Gastroesophageal sphincter (tissue), 4 donors: ENCODE results near the gene HECTD1. TPM values are rescaled to one million over a fixed set of nuclear protein-coding genes. Genes with fewer than 3 reads are reported as not detected.
"Not testable (repeated sequence)": the region's sequence is repeated elsewhere in the genome, so short reads cannot be mapped to it uniquely, and the experiment has no call there.

Source experiments
- ATAC-seq: fragments of 150-250 bp; one replicate; pipeline ENCODE4 v1.9.1; 2016; ENCODE audit warnings: mild to moderate bottlenecking, moderate library complexity
- H3K27ac ChIP-seq, 4 donors: fragments of 200-600 bp; sonication (generic) in 3 of 4; 1 replicate in 3 of 4; 2 replicates in 1 of 4; pipeline ENCODE4 v1.5.1; 2016 to 2019
- H3K27me3 ChIP-seq: fragments of 200-600 bp; sonication (generic); one replicate; pipeline ENCODE4 v1.5.1; 2019
- H3K36me3 ChIP-seq, 2 donors: fragments of 200-600 bp; sonication (generic); one replicate each; pipeline ENCODE4 v1.5.1; 2019; ENCODE audit warnings: control low read depth in 1 of 2
- H3K4me1 ChIP-seq, 3 donors: fragments of 200-600 bp; sonication (generic); 1 replicate in 2 of 3; 2 replicates in 1 of 3; pipeline ENCODE4 v1.5.1; 2016 to 2019; ENCODE audit warnings: control low read depth in 2 of 3
- H3K4me3 ChIP-seq, 2 donors: fragments of 200-600 bp; sonication (generic); one replicate each; pipeline ENCODE4 v1.5.1; 2019; ENCODE audit warnings: mild to moderate bottlenecking in 1 of 2, moderate library complexity in 1 of 2
- H3K9me3 ChIP-seq, 3 donors: fragments of 200-600 bp; sonication (generic); one replicate each; pipeline ENCODE4 v1.5.1; 2017 to 2019; ENCODE audit warnings: control low read depth in 2 of 3
- EP300 ChIP-seq: sonication (generic); formaldehyde crosslinking; IDR thresholded peaks from one replicate; pipeline ENCODE4 v1.6.1; 2017; ENCODE audit warnings: antibody characterized with exemption, mild to moderate bottlenecking
- POLR2A ChIP-seq, 2 donors: fragments of 450-650 bp; IDR thresholded peaks; one replicate each; pipeline ENCODE4 v1.6.1; 2017; ENCODE audit warnings: antibody characterized with exemption in 2 of 2, mild to moderate bottlenecking in 2 of 2, moderate library complexity in 1 of 2
- POLR2AphosphoS5 ChIP-seq: sonication (generic); formaldehyde crosslinking; IDR thresholded peaks from one replicate; pipeline ENCODE4 v1.6.1; 2017; ENCODE audit warnings: antibody characterized with exemption
- whole genome bisulfite sequencing, 2 donors: methylation state at CpG; one replicate each; pipeline ENCODE4 v1.1.5; 2018; ENCODE audit warnings: low coverage in 1 of 2; 5-methylcytosine and 5-hydroxymethylcytosine counted together
- total RNA-seq, 4 donors: library from RNA; depleted of rRNA; stranded (reverse); fragments of >200 nt; gene quantifications; one replicate each; pipeline ENCODE4 v1.1.0, GENCODE V29; 2016
- TF ChIP-seq, protein P1 (sequence below), 4 experiments: fragments of 200-600 bp in 2 of 4; fragments of 450-650 bp in 2 of 4; sonication (generic) in 1 of 4; IDR thresholded peaks; one replicate each; pipeline ENCODE4 v1.5.1; 2017 to 2019; ENCODE audit warnings: antibody characterized with exemption in 4 of 4, mild to moderate bottlenecking in 2 of 4, moderate library complexity in 2 of 4

HECTD1 gene
- total RNA-seq, 4 donors from 2014 or later = 185 to 287 (median 208) TPM

DNA sequence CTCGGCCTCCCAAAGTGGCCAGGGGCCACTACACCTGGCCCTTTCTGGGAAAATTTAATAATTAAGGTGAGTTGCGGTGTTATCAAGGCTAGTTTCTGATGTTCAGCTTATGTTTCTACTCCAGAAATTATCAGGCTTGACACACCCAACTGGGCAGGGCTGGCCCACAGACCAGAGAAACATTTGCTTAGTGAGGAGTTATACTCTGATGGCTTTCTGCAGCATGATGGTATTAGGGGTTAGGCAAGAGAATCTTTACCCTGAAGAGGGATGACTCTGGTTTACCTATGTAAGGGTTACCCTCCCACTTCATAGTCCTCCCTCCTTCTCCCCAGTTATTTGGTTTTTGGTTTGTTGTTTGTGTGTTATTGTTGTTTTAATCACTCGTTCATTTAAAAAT lies 24.5 kb upstream of the HECTD1 start:
- Histone ChIP-seq H3K36me3 (no peaks in the 10 kb centered on the region), H3K4me3 (no peak overlapping the region), H3K9me3 (no peaks in the 10 kb centered on the region), H3K27ac (no peak overlapping the region), H3K27me3 (no peaks in the 10 kb centered on the region), H3K4me1 (peaks cover 0 to 14% (median 0%) of the 10 kb centered on the region in 3 donors)
- ATAC-seq = no peak
- 67 to 100% methylated on average over 1 to 3 of the region's 3 CpGs for WGBS, 2 donors
- TF ChIP-seq POLR2AphosphoS5 = no peak
- TF ChIP-seq POLR2A (IDR thresholded peaks at IDR 0.05) = no peak
- no peak for TF ChIP-seq EP300
- TF ChIP-seq, protein P1, sequence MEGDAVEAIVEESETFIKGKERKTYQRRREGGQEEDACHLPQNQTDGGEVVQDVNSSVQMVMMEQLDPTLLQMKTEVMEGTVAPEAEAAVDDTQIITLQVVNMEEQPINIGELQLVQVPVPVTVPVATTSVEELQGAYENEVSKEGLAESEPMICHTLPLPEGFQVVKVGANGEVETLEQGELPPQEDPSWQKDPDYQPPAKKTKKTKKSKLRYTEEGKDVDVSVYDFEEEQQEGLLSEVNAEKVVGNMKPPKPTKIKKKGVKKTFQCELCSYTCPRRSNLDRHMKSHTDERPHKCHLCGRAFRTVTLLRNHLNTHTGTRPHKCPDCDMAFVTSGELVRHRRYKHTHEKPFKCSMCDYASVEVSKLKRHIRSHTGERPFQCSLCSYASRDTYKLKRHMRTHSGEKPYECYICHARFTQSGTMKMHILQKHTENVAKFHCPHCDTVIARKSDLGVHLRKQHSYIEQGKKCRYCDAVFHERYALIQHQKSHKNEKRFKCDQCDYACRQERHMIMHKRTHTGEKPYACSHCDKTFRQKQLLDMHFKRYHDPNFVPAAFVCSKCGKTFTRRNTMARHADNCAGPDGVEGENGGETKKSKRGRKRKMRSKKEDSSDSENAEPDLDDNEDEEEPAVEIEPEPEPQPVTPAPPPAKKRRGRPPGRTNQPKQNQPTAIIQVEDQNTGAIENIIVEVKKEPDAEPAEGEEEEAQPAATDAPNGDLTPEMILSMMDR (IDR thresholded peaks at IDR 0.05) = no peak

DNA sequence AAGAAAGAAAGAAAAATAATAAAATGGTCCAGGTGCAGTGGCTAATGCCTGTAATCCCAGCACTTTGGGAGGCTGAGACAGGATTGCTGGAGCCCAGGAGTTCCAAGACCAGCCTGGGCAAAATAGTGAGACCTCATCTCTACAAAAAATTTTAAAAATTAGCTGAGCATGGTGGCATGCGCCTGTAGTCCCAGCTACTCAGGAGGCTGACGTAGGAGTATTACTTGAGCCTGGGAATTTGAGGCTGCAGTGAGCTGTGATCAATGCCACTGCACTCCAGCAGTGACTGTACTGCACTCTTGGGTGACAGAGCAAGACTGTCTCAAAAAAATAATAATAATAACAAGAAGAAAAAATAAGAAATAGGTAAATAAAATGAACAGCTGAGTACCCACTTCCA lies 23.7 kb upstream of the HECTD1 start:
- H3K27me3 ChIP-seq, H3K27ac ChIP-seq, H3K4me3 ChIP-seq, H3K9me3 ChIP-seq, ATAC-seq, H3K36me3 ChIP-seq: not testable (repeated sequence)
- 90 to 100% methylated on average over 2 of the region's 2 CpGs for WGBS, 2 donors
- H3K4me1 ChIP-seq = peaks cover 0 to 14% (median 0%) of the 10 kb centered on the region in 3 donors

DNA sequence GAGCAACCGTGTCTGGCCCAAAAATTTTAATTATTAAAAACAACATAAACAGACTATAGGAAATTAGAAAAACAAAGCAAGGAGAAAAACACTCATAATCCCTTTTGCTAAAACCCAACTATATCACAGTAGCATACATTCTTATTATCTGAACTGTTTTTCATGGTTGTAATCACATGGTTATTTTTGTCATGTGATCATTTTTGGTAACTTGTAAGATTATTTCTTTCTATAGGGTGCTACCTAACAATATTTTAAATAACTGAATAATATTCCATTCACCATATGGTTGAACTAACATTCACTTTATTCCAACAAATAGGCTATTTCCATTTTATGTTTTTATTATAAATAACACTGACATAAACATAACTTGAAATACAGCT lies 23.0 kb upstream of the HECTD1 start:
- ATAC-seq = no peak
- TF ChIP-seq POLR2A (IDR thresholded peaks at IDR 0.05) = no peak
- no peak for TF ChIP-seq EP300
- TF ChIP-seq, protein P1 (IDR thresholded peaks at IDR 0.05) = no peak
- no peak for TF ChIP-seq POLR2AphosphoS5

DNA sequence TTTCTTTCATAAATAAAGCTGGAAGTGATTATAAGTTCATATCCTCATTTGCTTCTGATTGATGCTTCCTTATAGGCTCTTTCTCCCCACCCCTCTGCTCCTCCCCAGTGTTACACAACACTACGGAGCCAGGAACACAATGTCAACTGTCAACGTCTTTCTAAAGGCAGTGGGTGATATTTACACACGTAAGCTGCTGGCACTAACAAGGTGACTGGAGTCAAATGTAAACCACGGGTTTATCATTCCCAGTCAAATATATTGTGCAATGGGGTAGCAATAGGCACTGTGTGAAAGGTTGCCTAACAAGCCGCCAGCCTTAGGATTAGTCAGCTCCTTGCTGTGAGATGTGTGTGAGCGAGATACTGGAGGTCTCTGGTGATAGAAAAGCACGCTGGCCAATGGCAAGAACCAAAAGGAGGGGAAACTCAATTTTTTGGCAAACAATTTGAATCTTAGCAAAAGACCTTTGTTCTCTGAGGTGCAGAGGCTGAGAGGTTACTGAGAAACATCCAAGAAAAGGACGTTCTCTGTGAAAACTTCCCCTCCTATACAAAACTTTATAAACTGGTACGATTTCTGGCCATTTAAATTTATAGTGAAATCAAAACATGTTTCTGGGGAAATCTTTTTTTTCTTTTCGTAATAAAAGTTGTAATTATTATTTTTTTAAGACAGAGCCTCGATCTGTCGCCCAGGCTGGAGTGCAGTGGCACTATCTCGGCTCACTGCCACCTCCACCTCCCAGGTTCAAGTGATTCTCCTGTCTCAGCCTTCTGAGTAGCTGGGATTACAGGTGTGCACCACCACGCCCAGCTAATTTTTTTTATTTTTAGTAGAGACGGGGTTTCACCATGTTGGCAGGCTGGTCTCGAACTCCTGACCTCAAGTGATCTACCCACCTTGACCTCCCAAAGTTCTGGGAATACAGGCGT lies 22.3 kb upstream of the HECTD1 start:
- TF ChIP-seq EP300 (no peak), POLR2AphosphoS5 (peak; percentile 97)
- Histone ChIP-seq H3K27me3 (no peaks in the 10 kb centered on the region), H3K36me3 (no peaks in the 10 kb centered on the region), H3K4me3 (no peak overlapping the region), H3K27ac (peak overlapping the region in 3 of 4 donors; percentile 24 to 50 (median 37)), H3K4me1 (peaks cover 0 to 14% (median 0%) of the 10 kb centered on the region in 3 donors), H3K9me3 (no peaks in the 10 kb centered on the region)
- peak; percentile 97 for ATAC-seq
- WGBS, 2 donors = 57 to 59% methylated on average over 7 to 17 of the region's 17 CpGs

More for the DNA sequence above, 23.0 kb upstream of the HECTD1 start:
- Histone ChIP-seq H3K9me3 (no peaks in the 10 kb centered on the region), H3K27me3 (no peaks in the 10 kb centered on the region), H3K36me3 (no peaks in the 10 kb centered on the region), H3K4me1 (peaks cover 0 to 14% (median 0%) of the 10 kb centered on the region in 3 donors), H3K27ac (no peak overlapping the region), H3K4me3 (no peak overlapping the region)
- 89% methylated on average over 1 of the region's 1 CpG; no CpG with 5 or more reads in 1 of the 2 donors for WGBS, 2 donors

DNA sequence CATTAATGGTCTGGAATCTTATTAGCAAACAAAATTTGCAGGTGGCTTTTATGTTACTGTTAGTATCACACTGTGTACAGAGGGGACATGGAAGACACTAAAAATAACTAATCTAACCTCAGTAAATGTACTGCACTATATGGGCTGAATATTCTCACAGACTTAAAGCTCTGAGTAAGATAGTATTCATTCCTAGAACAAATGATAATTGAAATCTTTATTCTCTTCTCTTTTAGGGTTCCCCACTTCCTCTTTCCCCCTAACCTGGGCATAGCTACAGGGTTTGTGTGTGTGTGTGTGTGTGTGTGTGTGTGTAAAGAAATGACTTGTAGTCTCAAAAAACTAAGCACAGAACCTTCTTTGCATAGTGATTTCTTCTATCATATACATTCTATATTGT lies 21.4 kb upstream of the HECTD1 start:
- no peaks in the 10 kb centered on the region for H3K9me3 ChIP-seq
- ATAC-seq = no peak
- no peak overlapping the region for H3K4me3 ChIP-seq
- H3K27ac ChIP-seq = peak overlapping the region; percentile 24 to 60 (median 44)
- H3K27me3 ChIP-seq = no peaks in the 10 kb centered on the region
- TF ChIP-seq, protein P1 (IDR thresholded peaks at IDR 0.05) = no peak
- peaks cover 0 to 14% (median 0%) of the 10 kb centered on the region in 3 donors for H3K4me1 ChIP-seq
- H3K36me3 ChIP-seq = no peaks in the 10 kb centered on the region

DNA sequence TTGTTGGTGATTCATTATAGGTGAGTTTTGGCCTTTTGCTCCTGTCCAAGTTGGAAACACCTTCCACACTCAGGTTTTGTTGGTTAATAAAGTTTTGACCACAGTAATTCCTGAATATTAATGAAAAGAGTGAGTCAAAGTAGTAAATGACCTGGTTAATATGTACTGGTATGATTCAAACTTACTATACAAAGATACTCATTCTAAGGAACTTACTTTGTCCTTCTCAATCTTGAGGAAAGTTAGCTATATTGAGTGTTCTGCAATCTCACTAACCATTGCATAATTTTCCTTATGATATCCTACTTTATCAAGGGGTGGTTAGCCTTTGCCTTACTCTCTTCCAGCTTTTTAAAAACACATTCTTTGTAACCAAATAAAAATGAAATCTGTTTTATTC lies 20.9 kb upstream of the HECTD1 start:
- TF ChIP-seq POLR2A (IDR thresholded peaks at IDR 0.05) (no peak), POLR2AphosphoS5 (no peak), EP300 (no peak)
- TF ChIP-seq, protein P1 (IDR thresholded peaks at IDR 0.05) = no peak
- H3K27me3 ChIP-seq = no peaks in the 10 kb centered on the region
- peak overlapping the region in 3 of 4 donors; percentile 24 to 50 (median 37) for H3K27ac ChIP-seq
- no peak overlapping the region for H3K4me3 ChIP-seq
- H3K4me1 ChIP-seq = peaks cover 0 to 14% (median 0%) of the 10 kb centered on the region in 3 donors
- ATAC-seq = no peak
- H3K36me3 ChIP-seq = no peaks in the 10 kb centered on the region
- H3K9me3 ChIP-seq = no peaks in the 10 kb centered on the region
